Astrocyte of the hippocampus (primary cell): ENCODE results near the gene TMPRSS13.

Experiments
- DNase-seq: peaks from one replicate; pipeline ENCODE4 v3.0.0; 2011; ENCODE audit warnings: low read depth, low spot score

Gene TMPRSS13

DNA sequence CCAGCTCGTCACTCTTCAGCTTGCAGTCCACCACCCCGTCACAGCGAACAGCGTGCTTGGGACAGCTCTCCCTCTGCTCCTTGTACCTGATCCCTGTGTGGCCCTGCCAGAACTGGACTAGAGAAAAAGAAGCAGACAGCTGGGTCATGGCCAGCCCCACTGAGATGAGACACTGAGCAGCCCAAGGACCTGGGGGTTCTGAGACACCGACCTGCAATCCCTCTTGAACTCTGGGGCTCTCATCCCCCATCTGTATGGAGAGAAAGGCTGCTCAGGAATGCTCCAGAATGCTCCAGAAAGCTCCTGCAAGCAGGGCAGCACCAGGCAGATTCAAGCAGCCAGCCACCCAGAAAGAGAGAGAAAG, 14.8 kb downstream of the TMPRSS13 start:
- DNase-seq = no peak

DNA sequence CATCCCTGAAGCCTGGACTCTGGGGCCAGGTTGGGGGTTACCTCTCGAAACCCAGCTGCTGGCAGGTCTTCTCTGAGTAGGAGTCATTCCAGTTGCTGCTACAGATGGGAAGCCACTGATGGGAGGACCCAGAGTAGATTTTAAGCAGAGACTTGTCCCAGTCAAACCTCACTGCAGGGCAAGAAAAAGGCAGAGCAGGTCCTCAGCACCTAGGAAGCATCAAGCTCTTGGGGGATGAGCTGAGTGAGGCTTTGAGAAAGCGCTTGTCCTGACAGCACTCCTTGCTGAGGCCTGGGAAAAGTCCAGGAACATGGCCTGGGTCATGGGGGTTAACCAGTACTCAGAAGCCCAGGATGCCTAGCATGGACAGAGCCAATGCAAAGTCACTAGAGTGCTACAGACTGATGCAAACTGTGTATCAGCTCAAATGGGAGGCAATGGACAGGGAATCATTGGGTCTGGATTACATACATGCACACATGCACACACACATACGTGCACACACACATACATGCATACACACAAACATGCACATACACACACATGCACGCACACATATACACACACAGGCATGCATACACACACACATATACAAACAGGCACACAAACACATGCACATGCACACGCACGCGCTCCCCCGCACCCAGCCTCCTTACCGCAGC, 15.3 kb downstream of the TMPRSS13 start:
- no peak for DNase-seq

DNA sequence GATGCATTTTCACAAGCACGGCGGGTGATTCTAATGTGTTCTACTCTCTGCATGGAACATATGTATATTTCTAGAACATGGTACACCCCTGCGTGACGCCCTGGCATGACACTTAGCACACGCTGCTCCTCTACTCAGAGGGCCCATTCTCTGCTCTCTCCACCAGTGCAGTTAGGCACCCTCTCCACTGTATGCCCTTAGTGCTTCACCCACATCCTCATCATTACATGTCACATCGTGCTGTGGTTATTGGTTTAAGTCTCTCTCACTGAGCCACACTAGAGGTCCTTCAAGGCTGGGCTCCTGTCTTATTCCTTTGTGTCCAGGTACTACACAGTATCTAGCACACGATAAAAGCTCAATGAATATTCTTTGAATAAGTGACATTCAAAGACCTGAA, 16.7 kb downstream of the TMPRSS13 start:
- DNase-seq = no peak

DNA sequence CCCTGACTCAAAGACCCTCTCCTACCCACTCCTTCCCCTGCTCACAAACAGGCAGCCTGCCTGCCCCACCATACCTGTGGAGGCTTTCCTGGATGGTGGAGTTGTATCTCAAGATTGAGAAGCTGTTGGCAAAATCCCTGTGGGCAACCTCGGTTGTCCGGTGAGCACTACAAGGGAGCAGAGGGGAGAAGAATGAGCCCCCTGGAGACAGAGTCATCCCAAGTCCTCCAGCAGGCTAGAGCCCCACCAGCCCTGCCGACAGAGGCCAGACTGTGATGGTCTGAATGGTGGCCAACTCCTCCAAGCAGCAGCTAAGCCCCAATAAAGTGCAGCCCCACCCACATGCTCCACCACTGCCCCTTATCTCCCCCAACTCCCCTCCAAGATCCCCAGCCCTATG, 17.5 kb downstream of the TMPRSS13 start:
- no peak for DNase-seq

DNA sequence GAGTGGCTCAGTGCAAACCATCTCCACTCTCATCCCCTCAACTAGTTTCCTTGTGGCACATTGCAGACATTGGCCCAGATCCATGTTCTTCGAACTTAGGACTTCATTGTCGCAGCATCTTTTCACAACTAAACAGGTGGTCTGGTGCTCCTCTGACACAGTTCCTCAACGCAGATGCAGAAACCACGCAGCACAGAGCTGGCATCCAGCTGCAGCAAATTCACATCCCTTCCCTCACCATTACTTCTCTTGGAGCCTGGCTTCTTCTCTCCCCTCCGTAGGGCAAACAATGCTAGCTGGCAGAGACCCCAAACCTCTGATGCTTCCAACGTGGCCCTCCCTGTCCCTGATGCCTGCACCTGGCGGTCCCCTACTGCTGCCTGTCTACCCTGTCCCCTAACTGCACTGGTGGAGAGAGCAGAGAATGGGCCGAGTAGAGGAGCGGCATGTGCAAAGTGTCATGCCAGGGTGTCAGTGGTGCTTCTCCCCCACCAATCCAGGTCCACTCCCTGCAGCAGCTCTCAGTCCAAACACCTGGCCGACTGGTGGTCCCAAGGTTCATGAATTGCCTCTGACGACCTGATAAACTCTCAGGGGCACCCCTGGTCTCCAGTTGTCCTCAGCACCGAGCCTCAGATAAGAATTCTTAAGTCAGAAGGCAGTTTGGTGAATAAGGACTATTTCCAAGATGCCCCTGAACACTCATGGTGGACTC, 18.1 kb downstream of the TMPRSS13 start:
- no peak for DNase-seq

DNA sequence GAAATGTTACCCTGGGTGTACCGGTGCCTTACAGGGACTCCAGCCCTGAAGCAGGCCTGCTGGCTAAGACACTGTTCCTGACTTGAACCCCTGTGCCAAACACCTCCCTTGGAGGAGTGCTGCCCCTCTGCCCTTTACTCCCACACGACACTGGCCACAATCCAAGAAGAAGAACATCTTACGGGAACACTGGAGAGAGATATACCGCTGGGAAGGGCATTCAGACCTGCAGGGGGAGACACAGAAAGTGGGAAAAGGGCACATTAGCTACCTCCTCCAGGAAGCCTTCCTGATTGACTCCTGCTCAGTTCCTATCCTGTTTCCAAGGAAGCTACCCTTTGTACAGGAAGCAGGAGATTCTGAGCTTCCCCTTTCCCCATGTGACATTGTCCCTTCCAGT, 18.7 kb downstream of the TMPRSS13 start:
- no peak for DNase-seq

DNA sequence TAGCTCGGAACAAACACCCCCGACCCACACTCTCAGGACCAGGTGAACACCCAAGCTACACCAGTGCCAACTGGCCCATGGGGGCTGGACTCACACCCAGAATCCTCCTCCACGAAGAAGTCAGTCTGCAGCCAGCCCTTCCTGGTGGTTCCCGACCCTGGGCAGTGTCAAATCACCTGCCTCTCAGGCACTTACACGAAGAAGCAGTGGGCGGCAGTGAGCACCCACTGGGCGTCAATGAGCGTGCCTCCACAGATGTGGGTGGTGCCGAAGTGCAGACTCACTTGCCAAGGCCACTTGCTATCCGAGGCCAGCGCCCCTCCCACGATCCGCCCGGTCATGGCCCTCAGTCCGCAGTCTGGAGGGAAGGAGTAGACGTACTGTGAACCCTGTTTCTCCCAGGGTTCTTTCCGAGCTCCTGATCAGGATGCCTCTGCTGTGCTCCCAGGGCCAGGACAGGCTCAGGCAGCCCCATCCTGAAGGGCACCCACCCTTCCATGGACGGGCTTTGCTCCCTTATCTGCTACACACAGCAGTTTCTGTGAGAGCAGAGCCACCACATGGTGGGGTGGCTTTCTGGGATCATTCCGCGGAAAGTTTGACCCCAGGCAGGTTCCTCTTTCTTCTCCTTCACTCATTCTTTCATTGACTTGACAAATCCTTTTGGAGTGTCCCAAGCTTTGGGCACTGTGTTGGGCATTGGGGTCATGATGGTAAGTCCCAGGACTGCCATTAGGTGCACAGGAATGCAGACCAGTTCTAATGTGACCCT, 19.4 kb downstream of the TMPRSS13 start:
- DNase-seq = no peak

DNA sequence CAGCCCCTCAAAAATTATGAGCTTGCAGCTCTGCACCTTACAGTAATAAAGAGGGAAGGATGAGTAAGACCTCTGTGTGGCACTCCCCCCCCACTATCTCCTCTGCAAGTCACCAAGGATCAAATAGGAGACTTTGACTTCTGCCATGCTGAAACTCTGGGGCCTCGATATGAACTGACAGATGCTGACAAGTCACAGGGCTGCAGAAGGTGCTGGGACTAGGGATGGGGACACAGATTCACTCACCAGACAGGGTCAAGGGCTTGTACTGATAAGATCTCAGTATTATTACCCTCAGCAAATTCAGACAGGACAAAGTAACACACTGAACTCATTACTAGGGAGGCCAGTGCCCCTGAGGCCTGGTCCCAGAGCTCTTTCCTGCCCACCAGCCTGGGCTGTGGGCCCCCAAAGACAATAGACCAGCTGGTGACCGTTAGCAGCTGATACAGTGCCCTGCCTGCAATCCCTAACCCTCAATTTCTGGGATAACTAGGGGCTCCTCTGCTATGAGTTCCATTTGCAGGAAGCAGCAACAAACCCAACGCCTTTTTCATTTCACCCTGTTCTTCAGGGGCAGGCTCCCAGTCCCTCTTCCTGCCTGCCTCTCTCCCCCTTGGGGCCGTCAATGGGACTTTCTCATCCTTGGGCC, 20.1 kb downstream of the TMPRSS13 start:
- DNase-seq = no peak

DNA sequence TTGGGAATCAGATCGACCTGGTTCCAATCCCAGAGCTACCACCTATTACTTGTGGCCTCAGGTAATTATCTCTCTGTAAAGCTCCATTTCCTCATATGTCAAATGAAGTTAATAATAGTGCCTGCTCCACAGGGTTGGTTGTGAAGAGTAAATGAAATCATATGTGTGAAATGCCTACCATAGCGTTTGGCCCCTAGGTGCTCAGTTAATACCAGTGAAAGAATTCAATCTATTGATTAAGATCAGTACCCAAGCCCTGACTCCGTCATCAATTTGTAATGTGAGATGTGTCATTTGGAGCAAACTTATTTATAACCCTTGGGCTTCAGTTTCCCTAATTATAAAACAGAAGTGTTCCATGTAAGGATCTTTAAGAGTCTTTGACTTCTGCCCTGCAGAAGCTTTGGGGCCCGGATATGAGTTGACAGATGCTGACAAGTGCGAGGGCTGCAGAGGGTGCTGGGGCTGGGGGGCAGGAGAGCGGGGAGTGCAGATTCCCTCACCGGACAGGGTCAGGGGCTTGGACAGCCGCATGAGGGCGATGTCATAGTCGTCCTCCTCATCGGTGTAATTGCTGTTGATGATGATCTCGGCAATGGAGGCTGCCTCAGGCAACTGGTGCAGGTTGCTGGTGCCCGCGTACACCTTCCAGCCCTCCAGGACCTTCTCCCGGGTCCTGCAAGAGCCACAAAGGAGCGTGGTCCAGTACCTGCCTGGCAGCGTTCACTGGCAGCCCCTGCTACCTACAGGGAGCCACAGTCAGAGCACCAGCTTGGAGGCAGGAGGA, 20.9 kb downstream of the TMPRSS13 start:
- DNase-seq = no peak

DNA sequence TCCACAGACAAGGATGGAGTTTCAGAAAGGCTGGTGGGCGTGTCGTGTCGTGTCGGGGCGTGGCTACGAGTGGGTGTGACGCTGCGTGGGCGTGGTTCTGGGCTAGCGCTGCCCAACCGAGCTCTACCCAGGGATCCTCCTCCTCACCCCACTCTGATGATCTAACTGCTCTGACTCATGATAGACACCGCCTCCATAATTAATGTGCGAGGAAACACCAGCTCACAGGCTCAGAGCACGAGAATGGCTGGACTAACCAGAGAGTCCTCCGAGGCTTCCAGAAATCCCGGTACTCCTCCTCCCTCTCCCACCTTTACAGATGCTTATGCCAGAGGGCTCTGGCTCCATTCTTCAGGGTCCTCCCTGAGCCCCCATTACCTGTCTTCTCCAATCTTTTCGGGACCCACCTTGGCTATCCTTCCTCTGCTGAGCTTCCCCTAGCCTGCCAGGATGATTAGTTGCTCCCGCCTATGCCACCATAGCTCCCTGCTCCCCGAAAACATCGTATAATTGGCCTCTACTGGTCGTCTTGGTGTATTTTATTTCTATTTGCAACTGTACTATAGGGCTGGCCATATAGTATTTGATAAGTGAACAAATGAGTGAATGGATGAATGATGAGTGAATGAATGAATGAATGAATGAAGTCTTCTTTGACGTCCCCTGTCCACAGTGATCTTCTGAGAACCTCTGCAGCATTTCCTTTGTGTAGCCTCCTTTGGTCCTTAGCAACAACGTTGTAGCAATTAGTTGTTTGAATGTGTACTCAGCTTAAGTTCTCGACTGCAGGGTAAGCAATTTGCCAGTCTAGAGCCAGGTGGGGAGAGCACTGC, 21.7 kb downstream of the TMPRSS13 start:
- DNase-seq = peak; percentile 96

DNA sequence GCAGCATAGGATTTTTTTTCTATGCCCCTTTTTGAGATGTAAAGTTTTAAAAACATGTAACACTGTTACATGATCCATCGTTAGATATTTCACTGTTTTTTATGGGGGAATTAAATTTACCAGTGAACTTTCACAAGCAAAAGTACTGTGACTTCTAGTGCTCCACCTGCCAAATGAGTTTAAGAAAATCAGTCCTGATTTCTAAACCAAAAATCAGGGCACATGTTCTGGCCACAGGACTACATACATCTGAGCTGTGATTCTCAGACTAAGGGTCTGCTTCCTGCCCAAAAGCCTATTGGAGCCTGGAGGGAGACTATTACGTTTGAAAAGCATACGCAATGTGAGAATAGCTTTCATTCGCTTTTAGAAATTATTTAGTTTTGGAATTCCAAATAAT, 22.5 kb downstream of the TMPRSS13 start:
- no peak for DNase-seq

DNA sequence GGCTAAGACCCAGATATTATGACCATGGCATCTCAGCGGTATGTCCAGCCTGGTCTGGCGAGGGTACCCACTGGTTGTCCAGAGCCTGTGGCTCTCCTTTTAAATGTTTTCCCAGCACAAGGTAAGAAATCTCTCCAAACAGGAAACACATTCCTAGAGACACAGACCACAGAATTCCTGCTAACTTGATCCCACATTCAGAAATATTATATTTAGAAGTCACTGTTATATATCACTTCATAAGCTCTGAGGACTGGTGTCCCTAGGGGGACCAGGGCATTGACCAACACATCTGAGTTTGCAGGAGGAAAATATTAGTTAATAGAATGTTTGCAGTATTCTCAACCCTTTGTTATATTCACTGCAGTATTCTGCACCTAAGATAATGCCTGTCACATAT, 23.1 kb downstream of the TMPRSS13 start:
- no peak for DNase-seq

DNA sequence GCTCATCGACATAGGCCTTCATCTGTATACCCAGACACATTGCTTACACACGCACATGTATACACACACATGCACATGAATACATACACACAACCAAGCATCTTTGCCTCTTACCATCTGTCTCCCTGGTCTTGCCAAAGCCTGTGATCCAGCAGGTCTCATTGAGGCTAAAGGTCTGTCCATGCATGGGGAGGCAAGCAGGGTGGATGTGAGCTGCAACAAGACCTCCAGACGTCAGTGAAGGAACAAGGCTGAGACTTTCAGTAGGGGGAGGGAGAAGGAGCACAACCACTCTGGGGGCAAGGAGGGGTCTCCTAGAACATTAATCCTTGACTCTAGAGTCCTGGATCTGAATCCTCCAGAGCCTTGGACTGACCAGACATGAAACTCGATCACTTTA, 23.7 kb downstream of the TMPRSS13 start:
- DNase-seq = no peak

DNA sequence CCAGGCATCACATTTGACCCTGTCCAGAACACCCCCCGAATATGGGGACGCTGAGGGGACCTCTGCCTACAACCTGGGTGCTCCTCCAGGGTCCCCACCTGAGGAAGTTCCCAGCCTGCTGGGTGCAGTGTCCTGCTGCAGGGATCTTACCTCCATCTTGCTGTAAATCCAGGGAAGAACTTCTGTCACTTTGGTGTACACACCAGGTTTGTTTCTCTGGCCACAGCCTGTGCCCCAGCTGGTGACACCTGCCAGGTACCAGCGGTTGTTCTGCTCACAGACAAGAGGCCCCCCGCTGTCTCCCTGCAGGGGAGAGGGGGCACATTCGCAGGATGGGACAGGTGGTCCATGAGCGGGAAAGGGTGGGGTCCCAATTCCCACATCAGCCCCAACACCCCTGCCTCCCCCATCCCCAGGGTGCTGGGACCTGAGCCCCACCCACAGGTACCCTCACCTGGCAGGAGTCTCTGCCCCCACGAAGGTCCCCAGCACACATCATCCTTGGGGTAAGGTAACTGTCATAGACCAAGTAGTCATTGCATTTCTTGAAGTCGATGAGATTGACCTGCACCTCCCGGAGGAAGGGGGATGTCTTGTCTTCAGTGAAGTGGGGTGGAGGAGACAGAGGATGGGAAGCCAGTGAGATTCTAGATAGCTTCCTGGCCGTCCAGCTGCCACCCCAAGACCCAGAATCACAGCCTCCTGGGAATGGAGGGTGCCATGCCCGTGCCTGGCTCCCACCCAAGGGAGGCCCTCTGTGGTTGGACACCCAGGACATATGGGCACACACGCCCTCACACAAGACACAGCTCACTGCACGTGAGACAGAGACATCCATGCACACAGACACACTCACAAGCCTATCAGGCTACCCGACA, 25.5 kb downstream of the TMPRSS13 start:
- DNase-seq = no peak

DNA sequence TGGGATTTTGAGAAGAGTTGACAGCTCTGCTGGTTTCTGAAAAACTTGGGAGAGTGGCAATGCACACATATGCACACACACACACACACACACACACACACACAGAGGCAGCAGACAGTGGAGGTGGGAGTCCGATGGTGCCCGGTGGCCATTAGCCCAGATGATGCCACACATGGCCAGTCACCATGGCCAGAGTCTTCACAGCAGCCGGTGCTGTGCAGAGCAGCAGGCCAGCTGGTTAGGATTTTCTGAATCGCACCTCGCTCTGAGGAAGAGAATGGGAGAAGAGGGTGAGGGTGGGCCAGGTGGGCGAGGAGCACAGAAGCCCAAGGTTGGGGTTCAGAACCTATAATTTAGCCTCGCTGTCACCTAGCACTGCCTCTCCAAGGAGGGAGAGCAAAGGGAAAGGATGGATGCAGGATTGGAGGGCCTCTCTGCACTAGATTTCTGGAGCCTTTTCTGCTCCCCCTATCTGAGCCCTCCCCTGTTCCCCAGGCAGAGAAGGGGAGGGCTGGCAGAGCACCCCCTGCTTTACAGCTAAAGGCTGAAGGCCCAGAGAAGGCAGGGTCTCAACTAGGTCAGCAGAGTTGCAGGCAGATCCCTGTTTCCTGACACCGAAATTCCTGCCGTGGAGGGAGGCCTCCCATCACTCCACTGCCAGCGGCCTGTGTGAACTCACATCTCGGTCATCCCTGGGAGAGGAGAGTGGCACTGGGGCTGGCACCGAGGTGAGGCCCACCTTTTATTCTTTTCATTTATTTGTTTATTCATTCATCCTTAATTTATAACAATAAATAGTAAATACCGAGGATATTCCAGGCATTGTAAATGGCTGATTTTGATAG, 27.0 kb downstream of the TMPRSS13 start:
- DNase-seq = no peak

DNA sequence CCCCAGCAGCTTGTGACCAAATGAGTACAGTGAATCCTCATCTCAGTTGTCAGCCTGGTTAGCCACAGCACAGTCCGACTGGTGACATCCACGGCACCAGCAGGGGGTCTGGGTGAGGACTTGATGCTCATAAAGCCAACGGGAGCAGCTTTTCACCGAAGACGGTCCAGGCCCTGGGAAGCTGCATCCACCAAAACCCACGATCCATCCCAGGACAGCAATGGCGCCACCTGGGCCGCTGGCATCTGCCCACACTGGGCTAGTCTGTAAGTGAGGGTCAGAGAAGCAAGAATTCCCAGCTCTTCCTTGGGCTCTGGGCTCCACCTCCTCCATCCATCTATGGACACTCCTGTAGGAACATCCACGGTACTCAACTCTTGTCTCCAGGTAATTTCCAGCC, 27.6 kb downstream of the TMPRSS13 start:
- DNase-seq = no peak

DNA sequence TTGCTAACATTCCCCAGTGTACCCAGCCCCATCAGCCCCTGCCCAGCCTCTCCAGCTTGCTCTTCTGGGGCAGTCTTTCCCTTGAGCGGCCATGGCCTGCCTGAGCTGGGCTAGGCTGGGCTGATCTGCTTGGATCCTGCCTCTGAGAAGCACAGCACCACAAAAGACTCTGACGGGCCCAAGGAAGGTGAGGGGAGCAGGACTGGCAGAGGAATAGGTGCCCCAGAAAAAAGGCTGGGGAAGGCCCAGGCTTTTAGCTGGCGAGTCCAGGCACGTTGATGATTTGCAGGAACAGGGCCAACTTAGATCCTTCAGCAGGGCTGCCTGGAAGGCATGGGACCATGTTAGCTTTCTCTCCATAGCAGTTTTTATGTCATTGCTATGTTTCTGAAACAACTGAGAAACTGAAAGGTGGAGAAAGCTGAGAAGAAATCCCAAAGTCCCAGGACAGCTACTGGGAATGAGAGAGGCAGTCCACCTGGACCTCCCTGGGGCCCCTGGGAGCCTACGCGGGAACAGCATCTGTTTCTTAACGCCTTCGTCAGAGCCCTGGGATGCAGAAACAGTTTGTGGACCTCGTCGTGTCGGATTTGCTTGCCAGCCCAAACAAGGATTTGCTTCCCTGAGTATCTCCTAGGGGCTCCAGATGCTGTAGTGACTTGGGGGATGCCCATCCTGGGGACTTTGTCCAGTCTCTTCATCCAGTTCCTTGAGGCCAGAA, 28.3 kb downstream of the TMPRSS13 start:
- no peak for DNase-seq

DNA sequence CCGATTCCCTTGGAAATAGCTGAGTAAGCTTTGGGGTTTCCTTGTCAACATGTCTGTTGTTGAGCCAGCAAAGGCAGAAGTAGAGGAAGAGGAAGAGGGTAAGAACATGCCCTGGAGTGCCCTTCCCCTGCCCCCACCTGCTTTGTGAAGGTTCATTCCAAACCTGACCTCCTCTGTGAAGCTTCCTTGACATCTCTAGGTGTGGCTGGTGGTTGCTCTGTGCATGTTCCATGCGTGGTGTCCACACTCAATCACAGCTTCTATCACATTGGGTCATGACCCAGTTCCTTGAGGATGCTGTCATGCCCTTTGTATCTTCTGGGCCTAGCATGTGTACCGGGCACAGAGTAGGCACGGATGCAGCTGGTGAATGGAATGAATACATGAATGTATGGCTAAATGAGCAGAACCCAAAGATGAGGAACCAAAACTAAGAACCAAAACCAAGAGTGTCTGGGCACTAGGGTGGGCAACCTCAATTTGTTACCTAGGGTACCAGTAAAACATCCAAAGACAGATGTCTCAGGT, 29.0 kb downstream of the TMPRSS13 start:
- no peak for DNase-seq
